ENCODE results near the gene EVA1A.

- TF ChIP-seq POLR2AphosphoS5 (IDR thresholded peaks at IDR 0.05) (no peak), CTCF (IDR thresholded peaks at IDR 0.05) (no peak)
Measured at GRCh38 chr2:75447176-75447575, 113.6 kb downstream of the EVA1A start.

All from transverse colon (tissue), 4 donors.